VCaP (cell line): Measurements from ENCODE around the gene PMEPA1.

Experiments
- H3K27ac ChIP-seq: fragments of 450-650 bp; 2 replicates; pipeline ENCODE4 v1.5.1; 2017
- TF ChIP-seq, protein P1 (sequence below): fragments of 450-650 bp; conservative IDR thresholded peaks from 2 replicates; pipeline ENCODE4 v1.5.1; 2017; ENCODE audit warnings: mild to moderate bottlenecking, moderate library complexity

Gene PMEPA1

DNA sequence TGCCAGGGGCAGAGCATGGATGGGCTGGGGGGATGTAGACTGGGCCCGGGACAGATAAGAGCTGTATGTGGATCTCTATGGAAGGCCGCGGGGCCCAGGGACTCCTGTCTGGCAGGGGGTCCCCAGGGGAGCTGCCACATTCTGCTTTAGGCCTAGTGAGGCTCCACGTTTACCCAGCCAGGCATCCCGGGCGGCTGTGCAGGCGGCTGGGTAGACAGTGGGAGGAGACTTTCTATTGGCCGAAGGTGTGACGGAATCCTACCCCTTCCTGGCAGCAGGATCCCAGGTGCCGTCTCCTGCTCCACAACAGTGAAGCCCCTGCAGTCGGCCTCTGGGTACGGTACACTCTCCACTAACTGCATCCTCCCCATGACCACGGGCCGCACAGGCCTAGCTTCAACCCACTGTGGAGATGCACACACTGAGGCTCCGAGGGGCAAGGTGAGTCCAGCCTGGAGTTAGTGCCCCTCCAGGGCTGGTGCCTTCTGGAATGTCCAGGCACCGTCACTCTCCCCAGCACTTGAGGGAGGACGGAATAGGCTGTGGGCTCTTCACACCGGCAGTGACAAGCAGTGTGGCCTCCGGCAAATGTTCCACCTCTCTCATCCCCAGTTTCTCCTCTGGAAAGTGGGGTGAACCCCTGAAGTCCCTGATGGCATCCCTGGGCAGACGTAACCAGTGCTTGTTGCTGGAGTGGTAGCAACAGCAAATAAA lies 52.8 kb downstream of the PMEPA1 start:
- peak overlapping the region; percentile 99 for H3K27ac ChIP-seq
- TF ChIP-seq, protein P1, sequence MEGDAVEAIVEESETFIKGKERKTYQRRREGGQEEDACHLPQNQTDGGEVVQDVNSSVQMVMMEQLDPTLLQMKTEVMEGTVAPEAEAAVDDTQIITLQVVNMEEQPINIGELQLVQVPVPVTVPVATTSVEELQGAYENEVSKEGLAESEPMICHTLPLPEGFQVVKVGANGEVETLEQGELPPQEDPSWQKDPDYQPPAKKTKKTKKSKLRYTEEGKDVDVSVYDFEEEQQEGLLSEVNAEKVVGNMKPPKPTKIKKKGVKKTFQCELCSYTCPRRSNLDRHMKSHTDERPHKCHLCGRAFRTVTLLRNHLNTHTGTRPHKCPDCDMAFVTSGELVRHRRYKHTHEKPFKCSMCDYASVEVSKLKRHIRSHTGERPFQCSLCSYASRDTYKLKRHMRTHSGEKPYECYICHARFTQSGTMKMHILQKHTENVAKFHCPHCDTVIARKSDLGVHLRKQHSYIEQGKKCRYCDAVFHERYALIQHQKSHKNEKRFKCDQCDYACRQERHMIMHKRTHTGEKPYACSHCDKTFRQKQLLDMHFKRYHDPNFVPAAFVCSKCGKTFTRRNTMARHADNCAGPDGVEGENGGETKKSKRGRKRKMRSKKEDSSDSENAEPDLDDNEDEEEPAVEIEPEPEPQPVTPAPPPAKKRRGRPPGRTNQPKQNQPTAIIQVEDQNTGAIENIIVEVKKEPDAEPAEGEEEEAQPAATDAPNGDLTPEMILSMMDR: no peak

DNA sequence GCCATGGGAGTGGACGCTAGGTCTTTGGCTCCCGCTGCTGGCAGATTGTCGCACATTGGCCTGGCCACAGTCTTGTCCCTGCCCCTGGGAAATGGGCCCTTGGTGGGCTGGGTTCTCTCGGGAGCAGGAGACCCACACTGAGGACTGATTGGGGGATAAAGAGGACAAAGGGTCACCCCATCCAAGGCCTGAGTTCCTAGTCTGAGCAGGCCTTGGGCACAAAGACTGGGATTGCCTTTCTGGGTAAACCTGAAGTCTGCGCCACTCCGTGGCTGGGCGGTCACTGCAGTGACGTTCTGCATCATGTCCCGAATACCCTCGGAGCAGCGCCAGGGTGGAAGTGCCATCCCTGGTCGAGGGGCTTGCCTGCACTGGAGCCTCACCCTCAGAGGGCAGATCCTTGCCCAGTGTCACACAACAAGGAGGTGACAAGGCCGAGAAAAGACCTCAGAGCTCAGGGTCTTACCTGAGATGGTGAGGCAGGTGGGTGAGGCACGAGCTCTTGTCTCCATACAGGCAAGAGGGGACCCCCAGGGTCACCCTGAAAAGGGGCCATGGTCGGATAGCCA lies 53.5 kb downstream of the PMEPA1 start:
- peak overlapping the region; percentile 99 for H3K27ac ChIP-seq
- TF ChIP-seq, protein P1: no peak

DNA sequence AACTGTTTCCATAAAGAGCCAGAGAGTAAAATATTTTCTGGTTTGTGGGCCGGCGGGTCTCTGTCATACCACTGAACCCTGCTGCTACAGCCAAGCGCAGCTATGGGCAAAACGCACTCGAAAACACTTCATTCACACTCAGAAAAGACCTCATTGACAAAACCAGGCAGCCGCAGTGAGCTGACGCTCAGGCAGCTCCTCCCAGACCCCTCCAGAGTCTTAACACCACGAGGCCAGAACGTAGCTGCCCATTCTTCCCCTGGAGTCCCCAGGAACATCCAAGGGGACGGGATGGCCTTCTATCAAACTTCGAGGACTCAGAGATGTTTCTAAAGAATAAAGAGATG lies 54.0 kb downstream of the PMEPA1 start:
- H3K27ac ChIP-seq: peak overlapping the region; percentile 99
- TF ChIP-seq, protein P1: no peak

DNA sequence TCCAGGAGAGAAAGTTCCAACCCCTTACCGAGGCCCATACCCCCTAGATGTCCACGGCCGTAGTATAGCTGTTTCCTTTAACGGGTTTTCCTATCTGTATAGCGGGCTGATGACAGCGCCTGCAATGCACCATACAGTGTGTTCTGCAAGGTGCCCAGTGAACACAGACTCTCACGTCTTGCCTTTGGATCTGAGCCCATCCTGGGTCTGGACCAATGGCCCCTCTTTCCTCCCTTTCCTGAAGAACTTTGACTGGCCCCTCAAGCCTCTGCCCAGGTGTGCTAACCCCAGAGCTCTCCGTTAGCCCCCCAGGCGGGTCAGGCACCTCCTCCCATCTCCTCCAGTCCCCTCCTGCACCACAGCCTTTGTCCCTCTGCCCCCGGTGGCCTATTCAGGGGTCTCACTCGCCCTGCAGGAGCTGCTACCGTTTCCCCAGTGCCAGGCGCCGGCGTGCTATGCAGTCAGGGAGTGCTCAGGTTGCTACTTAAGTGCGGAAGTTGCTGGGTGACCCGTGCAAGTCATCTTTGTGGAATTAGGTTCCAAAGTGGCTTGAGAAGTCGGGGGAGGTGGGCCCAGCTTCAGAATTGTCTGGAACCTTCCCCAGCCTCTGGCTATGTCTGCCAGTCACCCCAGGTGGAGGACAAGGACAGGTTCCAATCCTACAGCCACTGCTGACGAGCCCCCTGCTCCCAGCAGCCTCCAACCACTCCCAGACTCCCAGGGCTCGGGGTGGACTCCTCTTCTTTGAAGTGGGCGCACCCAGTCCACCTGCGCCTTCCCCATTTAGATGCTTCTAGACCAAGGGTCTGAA lies 54.6 kb downstream of the PMEPA1 start:
- TF ChIP-seq, protein P1: no peak
- H3K27ac ChIP-seq: peak overlapping the region; percentile 99

DNA sequence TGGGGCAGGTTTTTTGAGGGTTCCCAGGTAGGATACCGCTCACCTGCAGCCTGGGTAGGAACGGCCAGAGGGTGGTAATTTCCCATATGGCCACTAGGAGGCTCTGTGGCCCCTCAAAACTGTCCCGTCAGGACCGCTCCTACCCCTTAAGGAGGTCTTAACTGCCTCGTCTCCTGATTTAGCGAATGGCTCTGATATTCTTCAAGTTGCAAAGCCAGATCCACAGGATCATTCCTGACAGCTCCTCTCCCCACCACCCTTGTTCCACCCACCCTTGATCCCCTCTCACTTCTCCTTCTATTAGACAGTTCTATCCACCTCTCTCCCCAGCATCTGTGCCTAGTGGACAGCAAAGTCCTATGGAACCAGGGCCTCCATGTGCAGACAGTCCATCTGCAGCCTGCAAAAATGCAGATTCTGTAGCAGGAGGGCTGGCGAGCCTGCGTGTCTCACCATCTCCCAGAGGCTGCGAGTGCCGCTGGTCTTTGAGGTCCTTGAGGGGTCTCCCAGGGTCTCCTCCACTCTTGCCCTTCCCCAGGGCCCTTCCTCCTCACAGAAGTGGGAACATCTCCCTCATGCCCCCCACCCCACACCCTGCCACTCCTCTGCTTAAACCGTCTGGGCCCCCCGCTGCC lies 55.3 kb downstream of the PMEPA1 start:
- H3K27ac ChIP-seq: peak overlapping the region; percentile 99
- TF ChIP-seq, protein P1: peak; percentile 85

DNA sequence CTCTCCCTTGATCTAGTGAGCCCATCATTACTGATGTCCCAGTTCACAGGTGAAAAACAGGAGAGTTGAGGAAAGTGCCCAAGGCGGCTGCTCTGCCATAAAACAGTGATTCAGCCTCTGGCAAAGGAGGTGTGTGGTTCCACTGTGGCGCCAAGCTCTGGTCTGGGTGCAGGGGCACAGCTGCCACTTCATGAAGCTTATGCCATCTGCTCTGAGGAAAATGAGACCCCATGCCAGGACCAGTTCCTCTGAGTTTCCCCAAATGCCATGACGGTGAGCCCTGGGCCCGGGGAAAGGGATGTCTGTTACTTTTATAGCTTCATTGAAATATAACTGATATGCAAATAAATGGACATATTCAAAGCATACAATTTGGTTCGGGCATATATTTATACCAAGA lies 55.9 kb downstream of the PMEPA1 start:
- peak overlapping the region; percentile 99; the same call in 1 of the 2 replicates for H3K27ac ChIP-seq
- TF ChIP-seq, protein P1: no peak

DNA sequence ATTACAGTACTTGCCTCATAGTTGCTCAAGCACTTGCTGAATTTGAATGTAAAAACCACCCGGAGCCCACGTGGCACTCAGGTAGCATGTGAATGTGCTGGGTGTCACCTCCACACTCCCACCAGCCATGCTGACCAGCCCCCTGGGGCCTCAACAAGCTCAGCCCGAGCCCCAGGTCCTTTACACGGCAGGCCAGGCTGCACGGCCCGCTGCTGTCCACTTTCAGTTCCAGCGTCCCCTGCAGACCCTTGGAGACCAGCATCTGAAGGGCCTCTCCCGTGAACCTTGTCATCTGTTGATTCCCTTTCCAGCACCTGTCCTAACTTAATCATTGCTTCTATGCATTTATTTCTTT lies 56.3 kb downstream of the PMEPA1 start:
- TF ChIP-seq, protein P1: no peak
- peak overlapping the region; percentile 99; the same call in 1 of the 2 replicates for H3K27ac ChIP-seq
